Osteoblast (primary cell): ENCODE data around the gene GPM6B. TPM values are rescaled to one million over a fixed set of nuclear protein-coding genes. Genes with fewer than 3 reads are reported as not detected.

Source experiments
- DNase-seq: peaks from one replicate; pipeline ENCODE4 v3.0.0; 2011; ENCODE audit warnings: low spot score, mixed read lengths; ENCODE audit not compliant: insufficient read length; ENCODE audit errors: missing footprints
- H2AFZ ChIP-seq: 2 replicates; pipeline ENCODE4 v1.6.0; 2011; ENCODE audit warnings: mild to moderate bottlenecking, low read length
- H3K27ac ChIP-seq: 2 replicates; pipeline ENCODE4 v1.5.1; 2011; ENCODE audit warnings: mild to moderate bottlenecking, low read depth, low read length, moderate library complexity
- H3K27me3 ChIP-seq: 2 replicates; pipeline ENCODE4 v1.6.0; 2012; ENCODE audit warnings: mild to moderate bottlenecking, control low read depth, inconsistent platforms, low read length, moderate library complexity; ENCODE audit not compliant: insufficient read depth
- H3K36me3 ChIP-seq: 2 replicates; pipeline ENCODE4 v1.5.1; 2011; ENCODE audit warnings: mild to moderate bottlenecking, low read length, control low read depth, moderate library complexity; ENCODE audit not compliant: insufficient read depth
- H3K4me1 ChIP-seq: 2 replicates; pipeline ENCODE4 v1.5.1; 2011; ENCODE audit warnings: mild to moderate bottlenecking, low read length, control low read depth, moderate library complexity; ENCODE audit not compliant: insufficient read depth
- H3K4me2 ChIP-seq: 2 replicates; pipeline ENCODE4 v1.6.0; 2011; ENCODE audit warnings: mild to moderate bottlenecking, low read length; ENCODE audit not compliant: insufficient read depth
- H3K4me3 ChIP-seq: fragments of 200-600 bp; sonication (generic); 3 replicates; pipeline ENCODE4 v1.5.1; 2012; ENCODE audit warnings: mild to moderate bottlenecking, low read length, inconsistent platforms; ENCODE audit not compliant: insufficient read depth
- H3K79me2 ChIP-seq: 2 replicates; pipeline ENCODE4 v1.6.0; 2012; ENCODE audit warnings: mild to moderate bottlenecking, low read length, control low read depth, inconsistent platforms; ENCODE audit not compliant: insufficient read depth
- H3K9me3 ChIP-seq: 2 replicates; pipeline ENCODE4 v1.5.1; 2011; ENCODE audit warnings: low read depth, low read length, control low read depth
- H4K20me1 ChIP-seq: 2 replicates; pipeline ENCODE4 v1.6.0; 2012; ENCODE audit warnings: mild to moderate bottlenecking, low read length, control low read depth; ENCODE audit not compliant: insufficient read depth
- CTCF ChIP-seq: IDR thresholded peaks from 2 replicates; pipeline ENCODE4 v1.5.1; 2011; ENCODE audit warnings: mild to moderate bottlenecking, low read depth, low read length, moderate library complexity; ENCODE audit errors: extremely low read depth
- total RNA-seq: library from RNA; depleted of rRNA; stranded (reverse); fragments of >200 nt; gene quantifications from 2 replicates; pipeline ENCODE4 v1.2.3, GENCODE V29; 2012

GPM6B gene, protein sequence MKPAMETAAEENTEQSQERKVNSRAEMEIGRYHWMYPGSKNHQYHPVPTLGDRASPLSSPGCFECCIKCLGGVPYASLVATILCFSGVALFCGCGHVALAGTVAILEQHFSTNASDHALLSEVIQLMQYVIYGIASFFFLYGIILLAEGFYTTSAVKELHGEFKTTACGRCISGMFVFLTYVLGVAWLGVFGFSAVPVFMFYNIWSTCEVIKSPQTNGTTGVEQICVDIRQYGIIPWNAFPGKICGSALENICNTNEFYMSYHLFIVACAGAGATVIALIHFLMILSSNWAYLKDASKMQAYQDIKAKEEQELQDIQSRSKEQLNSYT
- total RNA-seq, result 1.1 and 1.8 TPM in 2 replicates

DNA sequence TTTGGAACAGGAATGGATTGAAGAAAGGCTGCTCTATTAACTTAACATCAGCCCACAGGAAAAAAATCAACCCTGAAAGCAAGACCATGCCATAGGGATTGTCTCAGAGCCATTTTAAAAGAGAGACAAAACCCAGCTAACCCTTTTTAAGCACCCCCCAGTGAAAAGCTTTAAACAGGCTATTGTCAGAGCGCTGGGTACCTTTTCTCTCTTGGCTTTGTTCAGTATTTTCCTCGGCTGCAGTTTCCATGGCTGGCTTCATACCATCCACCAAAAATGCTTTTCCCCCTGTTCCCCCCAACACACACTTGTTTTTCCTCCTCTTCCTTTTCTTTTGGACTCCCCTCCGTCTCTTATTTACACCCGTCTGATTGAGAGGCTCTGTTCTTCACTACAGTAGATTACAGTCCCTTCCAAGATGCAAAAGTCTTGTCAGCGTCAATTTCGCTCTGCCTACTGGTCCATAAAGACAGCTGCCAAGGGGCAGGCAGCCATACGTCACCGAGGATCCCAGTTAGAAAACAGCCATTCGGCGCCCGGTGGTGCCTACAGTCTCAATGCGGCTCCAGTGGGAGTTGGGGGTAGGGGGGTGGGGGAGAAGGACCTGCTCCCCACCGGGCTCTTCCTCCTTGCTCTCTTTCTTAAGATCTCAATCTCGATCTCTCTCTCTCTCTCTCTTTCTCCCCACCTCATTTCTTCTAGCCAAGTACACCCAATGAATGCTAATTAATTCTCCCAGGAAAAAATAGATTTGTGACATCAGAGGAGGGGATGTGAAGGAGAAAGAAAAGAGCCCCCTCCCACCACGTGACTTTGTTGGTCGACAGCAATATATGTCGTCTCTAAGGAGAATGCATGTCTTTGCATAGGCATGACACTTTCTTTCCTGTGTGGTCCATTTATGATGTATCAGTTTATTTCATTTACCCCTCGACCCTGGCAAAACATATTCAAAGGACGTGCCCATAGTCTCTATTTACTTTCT lies at the start of gene GPM6B:
Gene GPM6B (minus strand): TSS at position 451 of the 985 bp plus-strand sequence. CDS start 189 bp downstream, at position 262.
- TF ChIP-seq CTCF, result no peak
- Histone ChIP-seq H3K4me2 (no peak within 1 kb of the TSS), H3K27ac (no peak within 1 kb of the TSS), H4K20me1 (no peaks in the 10 kb centered on the region), H3K4me1 (no peaks in the 10 kb centered on the region), H2AFZ (no peak within 1 kb of the TSS), H3K36me3 (no peaks in the 10 kb centered on the region), H3K9me3 (no peaks in the 10 kb centered on the region), H3K79me2 (no peaks in the 10 kb centered on the region), H3K4me3 (no peak within 1 kb of the TSS), H3K27me3 (peaks cover 44% of the 10 kb centered on the region)
- no peak for DNase-seq

DNA sequence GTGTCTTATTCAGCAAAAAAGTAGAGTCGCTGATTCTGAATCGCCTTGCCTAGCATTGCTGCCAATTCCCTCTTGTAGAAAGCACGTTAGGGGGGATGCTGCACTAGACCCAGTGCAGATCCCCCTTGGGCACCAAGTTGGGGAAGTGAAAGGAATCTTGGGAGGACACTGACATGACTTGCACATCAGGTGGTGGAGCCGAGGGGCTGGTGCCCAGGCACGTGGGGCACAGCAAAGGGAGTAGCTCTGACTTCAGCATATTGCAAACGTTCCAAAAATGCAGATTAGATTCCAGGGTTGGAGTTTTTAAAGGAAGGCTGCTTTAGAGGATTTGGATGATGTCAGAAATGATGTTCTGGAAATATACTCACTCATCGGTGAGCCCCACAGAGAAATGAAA lies 47.4 kb upstream of the GPM6B start:
- Histone ChIP-seq H3K36me3 (no peaks in the 10 kb centered on the region), H2AFZ (no peak overlapping the region), H3K4me2 (peak overlapping the region; percentile 24), H3K4me1 (peaks cover 13% of the 10 kb centered on the region), H3K27ac (peak overlapping the region; percentile 13), H4K20me1 (no peaks in the 10 kb centered on the region), H3K27me3 (peaks cover 5% of the 10 kb centered on the region), H3K9me3 (no peaks in the 10 kb centered on the region), H3K79me2 (no peaks in the 10 kb centered on the region), H3K4me3 (no peak overlapping the region)
- no peak for DNase-seq
- TF ChIP-seq CTCF, result no peak

DNA sequence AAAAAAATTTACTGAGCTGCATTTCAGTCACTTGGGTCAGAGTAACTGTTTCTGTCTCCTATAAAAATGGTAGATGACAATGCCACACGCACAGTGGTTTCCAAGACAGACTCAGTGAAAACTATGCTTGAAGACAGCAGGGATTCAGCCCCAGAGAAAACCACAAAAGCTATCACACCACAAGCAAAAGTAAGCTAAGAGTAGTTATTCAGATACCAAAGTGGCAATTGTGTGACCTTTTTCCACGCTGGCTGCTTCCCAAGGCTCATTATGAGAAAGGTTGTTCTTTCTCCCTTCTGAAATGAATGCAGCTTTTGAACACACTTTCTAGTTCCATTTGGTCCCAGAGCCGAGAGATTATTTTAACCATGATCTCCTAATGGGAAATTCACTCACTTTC lies 46.4 kb upstream of the GPM6B start:
- no peaks in the 10 kb centered on the region for H3K9me3 ChIP-seq
- no peak overlapping the region for H3K27ac ChIP-seq
- H3K79me2 ChIP-seq, result no peaks in the 10 kb centered on the region
- H3K4me2 ChIP-seq, result no peak overlapping the region
- peaks cover 6% of the 10 kb centered on the region for H3K27me3 ChIP-seq
- no peak overlapping the region for H3K4me3 ChIP-seq
- no peaks in the 10 kb centered on the region for H4K20me1 ChIP-seq
- TF ChIP-seq CTCF, result no peak
- H3K36me3 ChIP-seq, result no peaks in the 10 kb centered on the region
- peak overlapping the region; percentile 70 for H2AFZ ChIP-seq
- no peak for DNase-seq
- peaks cover 6% of the 10 kb centered on the region for H3K4me1 ChIP-seq

DNA sequence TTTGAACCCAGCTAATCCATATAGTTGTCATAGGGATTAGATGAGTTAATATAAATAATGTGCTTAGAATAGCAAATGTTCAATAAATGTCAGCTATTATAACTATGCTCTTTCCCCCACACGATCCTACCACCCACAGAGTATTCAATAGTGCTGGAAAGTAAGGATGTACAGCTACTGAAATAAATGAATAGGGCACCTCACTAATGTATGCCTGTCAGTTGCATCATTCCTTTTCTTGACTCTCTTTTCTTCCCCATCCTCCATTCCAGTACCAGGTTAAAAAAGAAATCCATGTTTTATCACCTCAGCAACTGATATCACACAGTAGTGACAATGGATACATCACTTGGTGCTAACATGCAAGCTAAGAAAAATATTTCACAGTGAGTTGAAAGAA lies 42.8 kb upstream of the GPM6B start:
- H3K4me3 ChIP-seq, result no peak overlapping the region
- H3K9me3 ChIP-seq, result no peaks in the 10 kb centered on the region
- peaks cover 3% of the 10 kb centered on the region for H3K27me3 ChIP-seq
- H2AFZ ChIP-seq, result no peak overlapping the region
- no peaks in the 10 kb centered on the region for H3K4me1 ChIP-seq
- no peaks in the 10 kb centered on the region for H3K36me3 ChIP-seq
- no peak overlapping the region for H3K4me2 ChIP-seq
- TF ChIP-seq CTCF, result no peak
- no peaks in the 10 kb centered on the region for H4K20me1 ChIP-seq
- H3K79me2 ChIP-seq, result no peaks in the 10 kb centered on the region
- no peak overlapping the region for H3K27ac ChIP-seq
- DNase-seq, result no peak
